Fibroblast of skin of left quadriceps (primary cell): ENCODE results near the gene DLL3.

Experiments
- DNase-seq, 2 experiments: peaks; one replicate each; pipeline ENCODE4 v3.0.0-alpha.2; 2013; ENCODE audit warnings: low read depth in 2 of 2

DLL3 gene

GRCh38 chr19:39554701-39555311 lies 56.1 kb downstream of the DLL3 start:
- no peak for DNase-seq

- DNase-seq, result no peak
Measured at GRCh38 chr19:39555883-39556282, 57.1 kb downstream of the DLL3 start.
